ENCODE results near the gene TCTN3.
A peak's percentile ranks its signal among the peaks of the same experiment; 100 is the strongest.
"Not testable (repeated sequence)": the region's sequence is repeated elsewhere in the genome, so short reads cannot be mapped to it uniquely, and the experiment has no call there.

The TCTN3 gene

GRCh38 chr10:95691281-95691680 is 2.4 kb downstream of the TCTN3 start:
- DNase-seq (ENCODE audit: insufficient read length, low spot score) = no peak
- no peak for FAIRE-seq

- DNase-seq (ENCODE audit: insufficient read length, low spot score) = no peak
Observed at GRCh38 chr10:95688648-95689047, 5.1 kb downstream of the TCTN3 start.

GRCh38 chr10:95683966-95684365 is 9.8 kb downstream of the TCTN3 start:
- DNase-seq (ENCODE audit: insufficient read length, low spot score) (no peak), FAIRE-seq (no peak)

More at GRCh38 chr10:95688648-95689047, 5.1 kb downstream of the TCTN3 start:
- FAIRE-seq = no peak

- no peak for DNase-seq (ENCODE audit: insufficient read length, low spot score)
- FAIRE-seq = no peak
Observed at GRCh38 chr10:95675403-95676116, 18.2 kb downstream of the TCTN3 start.

- DNase-seq (ENCODE audit: insufficient read length, low spot score) (no peak), FAIRE-seq (no peak)
Observed at GRCh38 chr10:95674643-95675042, 19.1 kb downstream of the TCTN3 start.

GRCh38 chr10:95672641-95673040 is 21.1 kb downstream of the TCTN3 start:
- DNase-seq (ENCODE audit: insufficient read length, low spot score); FAIRE-seq: not testable (repeated sequence)

- no peak for DNase-seq (ENCODE audit: insufficient read length, low spot score)
- no peak for FAIRE-seq
Observed at GRCh38 chr10:95664543-95664942, 29.2 kb downstream of the TCTN3 start.

- FAIRE-seq (no peak), DNase-seq (ENCODE audit: insufficient read length, low spot score) (no peak)
Observed at GRCh38 chr10:95663496-95663895, 30.2 kb downstream of the TCTN3 start.

- DNase-seq (ENCODE audit: insufficient read length, low spot score) (no peak), FAIRE-seq (no peak)
Observed at GRCh38 chr10:95661818-95662217, 31.9 kb downstream of the TCTN3 start.

- no peak for DNase-seq (ENCODE audit: insufficient read length, low spot score)
Observed at GRCh38 chr10:95660283-95660682, 33.4 kb downstream of the TCTN3 start.

GRCh38 chr10:95657250-95657649 is 36.5 kb downstream of the TCTN3 start:
- FAIRE-seq (no peak), DNase-seq (ENCODE audit: insufficient read length, low spot score) (no peak)

More at GRCh38 chr10:95660283-95660682, 33.4 kb downstream of the TCTN3 start:
- no peak for FAIRE-seq

- DNase-seq (ENCODE audit: insufficient read length, low spot score) (peak; percentile 85), FAIRE-seq (peak; percentile 94)
Observed at GRCh38 chr10:95656291-95657164, 37.2 kb downstream of the TCTN3 start, which contains the start of gene ALDH18A1. TSS of gene ALDH18A1 (minus strand) at chr10:95656711. CDS start at chr10:95653377, 3,334 bp downstream.

GRCh38 chr10:95655571-95656290 is 38.0 kb downstream of the TCTN3 start:
- FAIRE-seq (peak; percentile 36), DNase-seq (ENCODE audit: insufficient read length, low spot score) (peak; percentile 7)

- FAIRE-seq (no peak), DNase-seq (ENCODE audit: insufficient read length, low spot score) (no peak)
Observed at GRCh38 chr10:95653895-95654294, 39.8 kb downstream of the TCTN3 start.

- DNase-seq (ENCODE audit: insufficient read length, low spot score) (no peak), FAIRE-seq (no peak)
Observed at GRCh38 chr10:95651346-95652060, 42.2 kb downstream of the TCTN3 start.

GRCh38 chr10:95650232-95650631 is 43.5 kb downstream of the TCTN3 start:
- DNase-seq (ENCODE audit: insufficient read length, low spot score) (no peak), FAIRE-seq (no peak)

- FAIRE-seq (no peak), DNase-seq (ENCODE audit: insufficient read length, low spot score) (no peak)
Observed at GRCh38 chr10:95648138-95648537, 45.6 kb downstream of the TCTN3 start.

- DNase-seq (ENCODE audit: insufficient read length, low spot score) (no peak), FAIRE-seq (no peak)
Observed at GRCh38 chr10:95646160-95646559, 47.6 kb downstream of the TCTN3 start.

- no peak for FAIRE-seq
- DNase-seq (ENCODE audit: insufficient read length, low spot score) = no peak
Observed at GRCh38 chr10:95644901-95645300, 48.8 kb downstream of the TCTN3 start.

GRCh38 chr10:95640891-95641315 is 52.8 kb downstream of the TCTN3 start:
- no peak for FAIRE-seq
- no peak for DNase-seq (ENCODE audit: insufficient read length, low spot score)

All from HTR-8/SVneo (cell line).